ENCODE measurements around the gene PACSIN2. TPM values are rescaled to one million over a fixed set of nuclear protein-coding genes. Genes with fewer than 3 reads are reported as not detected.

Gene PACSIN2
- total and polyA plus RNA-seq, 10 of the 15 experiments (the other 5 are each of a cell fraction or from before 2014, with no cell fraction given): 0.93 to 78.7 (median 46.8) TPM

DNA sequence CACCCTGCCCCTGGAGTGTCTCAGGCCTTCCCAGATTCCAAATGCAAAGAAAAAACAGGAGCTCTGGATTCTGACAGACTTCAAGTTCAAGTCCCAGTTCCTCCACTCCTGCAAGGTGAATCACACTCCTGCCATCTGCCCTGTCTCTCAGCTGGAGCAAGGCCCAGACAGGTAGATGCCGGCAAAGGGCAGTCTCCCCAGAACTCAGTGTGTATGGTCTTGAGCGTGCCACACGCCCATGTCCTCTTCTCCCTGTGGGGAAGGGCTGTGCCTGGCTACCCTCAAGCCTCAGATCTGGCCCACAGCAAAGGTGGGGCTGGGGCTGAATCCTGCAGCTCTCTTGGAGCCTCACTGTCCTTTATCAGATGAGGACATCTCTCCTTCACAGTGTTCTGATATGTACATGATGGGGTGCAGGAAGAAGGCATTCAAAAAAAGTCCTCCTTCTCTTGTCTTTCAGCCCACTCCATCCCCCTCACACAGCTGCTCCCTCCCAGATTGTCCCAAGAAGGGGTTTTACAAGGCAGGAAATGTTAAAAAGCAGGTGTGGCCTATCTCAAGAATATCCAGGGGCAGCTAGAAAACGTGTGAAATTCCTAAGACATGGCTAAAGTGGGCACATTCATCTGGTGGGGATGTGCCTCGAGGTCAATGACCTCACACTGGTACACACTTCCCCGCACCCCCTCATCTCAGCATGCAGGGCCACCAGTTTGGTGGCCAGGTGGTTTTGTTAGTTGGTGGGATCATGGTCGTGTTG, 130.2 kb downstream of the PACSIN2 start:
- CTCF ChIA-PET: no interaction called here
- WGBS (ENCODE audit: insufficient coverage, insufficient replicate concordance, low lambda C conversion rate, missing lambda C conversion rate): 89% methylated on average over 7 of the region's 7 CpGs

More for the DNA sequence above, 130.2 kb downstream of the PACSIN2 start:
- Histone ChIP-seq H3K4me3 (no peak overlapping the region), H2AFZ (ENCODE audit: control insufficient read depth, low read depth, low read length) (no peak overlapping the region), H4K20me1 (ENCODE audit: control insufficient read depth, insufficient read depth) (no peaks in the 10 kb centered on the region), H3K4me1 (ENCODE audit: control insufficient read depth, insufficient read depth, low read length) (peaks cover 15% of the 10 kb centered on the region), H3K9ac (ENCODE audit: control insufficient read depth, insufficient read depth, low read length) (no peak overlapping the region), H3K4me2 (ENCODE audit: control insufficient read depth, insufficient read depth) (no peak overlapping the region), H3K27me3 (replicated peaks in 1 of 2; ENCODE audit: control insufficient read depth in 2 of 2, insufficient read depth in 2 of 2, low read length in 1 of 2) (no peaks in the 10 kb centered on the region), H3K79me2 (ENCODE audit: control insufficient read depth, insufficient read depth, low read length) (peaks cover 10% of the 10 kb centered on the region), H3K36me3 (ENCODE audit: control insufficient read depth in 2 of 2, insufficient read depth in 2 of 2, low read length in 1 of 2) (peaks cover 42 to 44% of the 10 kb centered on the region in 2 experiments), H3K27ac (ENCODE audit: control insufficient read depth, insufficient read depth) (no peak overlapping the region), H3K9me3 (replicated peaks; ENCODE audit: control insufficient read depth, insufficient read depth, low read length) (no peaks in the 10 kb centered on the region)
- ChIA-PET POLR2A (no interaction called here), SMC1A (ENCODE audit: uncharacterized antibody, unreplicated experiment) (interaction anchor here (0.6 kb wide), 1 partner anchor 86 kb away, joined by 3 read pairs; no protein-coding TSS in a partner anchor), RAD21 (ENCODE audit: unreplicated experiment) (no interaction called here)
- in situ Hi-C loops (cut with MboI): no loop called here
- no peak for DNase-seq (ENCODE audit: low read depth, low spot score)
- intact Hi-C loops (cut with micrococcal nuclease; ENCODE audit: unreplicated experiment): no loop called here
- BruUV-seq (replicated peaks): no TSS peak
- FAIRE-seq: no peak
- no peak for ATAC-seq
- no peak for TF ChIP-seq ZNF217 (IDR thresholded peaks at IDR 0.05)
- no peak for TF ChIP-seq NR2C2 (IDR thresholded peaks at IDR 0.05; ENCODE audit: borderline replicate concordance, control insufficient read depth, insufficient read length, low read depth)
- no peak for TF ChIP-seq JUNB (IDR thresholded peaks at IDR 0.05)
- TF ChIP-seq, protein P1, sequence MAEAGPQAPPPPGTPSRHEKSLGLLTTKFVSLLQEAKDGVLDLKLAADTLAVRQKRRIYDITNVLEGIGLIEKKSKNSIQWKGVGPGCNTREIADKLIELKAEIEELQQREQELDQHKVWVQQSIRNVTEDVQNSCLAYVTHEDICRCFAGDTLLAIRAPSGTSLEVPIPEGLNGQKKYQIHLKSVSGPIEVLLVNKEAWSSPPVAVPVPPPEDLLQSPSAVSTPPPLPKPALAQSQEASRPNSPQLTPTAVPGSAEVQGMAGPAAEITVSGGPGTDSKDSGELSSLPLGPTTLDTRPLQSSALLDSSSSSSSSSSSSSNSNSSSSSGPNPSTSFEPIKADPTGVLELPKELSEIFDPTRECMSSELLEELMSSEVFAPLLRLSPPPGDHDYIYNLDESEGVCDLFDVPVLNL (IDR thresholded peaks at IDR 0.05; ENCODE audit: low read depth, low read length): no peak
- no peak for TF ChIP-seq NFYA (IDR thresholded peaks at IDR 0.05; ENCODE audit: borderline replicate concordance, low read depth, low read length)
- TF ChIP-seq MLLT1 (IDR thresholded peaks at IDR 0.05): no peak

All from GM12878 (cell line).